Measurements from ENCODE around the gene SLC4A8.

Gene SLC4A8

DNA sequence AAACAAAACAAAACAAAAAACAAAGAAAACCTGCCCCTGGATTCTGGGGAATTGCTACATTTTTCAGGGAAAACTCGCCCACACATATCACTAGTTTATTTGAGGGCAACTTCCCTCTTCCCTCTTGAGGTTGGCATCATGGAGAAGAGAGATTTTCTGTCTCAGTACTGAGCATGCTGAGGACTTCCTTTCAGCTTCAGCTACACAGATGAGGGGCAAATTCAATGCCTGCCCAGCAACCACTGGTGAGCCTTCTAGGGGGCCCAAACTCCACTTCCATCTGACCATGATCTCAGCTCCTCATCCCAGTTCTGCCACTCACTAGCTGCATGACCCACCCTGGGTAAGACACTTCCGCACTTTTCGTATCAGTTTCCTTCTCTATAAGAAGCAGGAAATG, 103.3 kb downstream of the SLC4A8 start:
- no peak for DNase-seq (ENCODE audit: low read depth)

DNA sequence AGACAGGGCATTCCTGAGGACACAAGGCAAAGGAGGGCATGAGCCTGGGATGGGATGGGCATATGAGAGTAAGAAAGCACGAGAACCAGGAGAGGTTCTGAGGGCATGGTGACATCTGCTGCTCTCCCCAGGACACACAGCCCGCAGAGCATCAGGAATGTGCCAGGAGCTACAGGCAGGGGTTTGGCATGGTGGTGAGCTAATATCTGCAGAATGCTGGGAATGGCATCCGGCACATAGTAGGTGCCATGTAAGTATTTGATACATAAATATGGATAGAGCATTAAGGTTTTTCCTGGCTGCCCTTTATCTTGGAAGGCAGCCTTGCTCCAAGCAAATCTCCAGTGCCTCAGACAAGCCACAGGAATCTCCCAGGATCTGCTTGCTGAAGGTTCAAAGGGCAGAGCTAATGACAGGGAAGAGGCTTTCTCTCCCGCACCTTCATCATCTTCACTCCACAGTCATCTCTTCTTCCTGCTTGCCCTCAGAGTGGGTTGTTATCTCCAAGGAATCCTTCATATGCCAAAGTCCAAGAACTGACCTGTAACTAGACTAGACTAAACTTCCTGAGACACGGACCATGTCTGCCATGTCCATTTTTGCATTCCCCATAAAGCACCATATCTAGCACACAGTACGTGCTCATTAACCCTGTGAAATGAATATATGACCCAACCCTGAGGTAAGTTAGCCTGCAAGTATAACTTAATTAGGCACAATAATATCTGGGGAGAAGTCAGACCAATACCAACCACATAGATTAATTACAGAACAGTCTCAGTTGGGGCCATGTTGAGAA, 104.4 kb downstream of the SLC4A8 start:
- DNase-seq (ENCODE audit: low read depth): no peak

DNA sequence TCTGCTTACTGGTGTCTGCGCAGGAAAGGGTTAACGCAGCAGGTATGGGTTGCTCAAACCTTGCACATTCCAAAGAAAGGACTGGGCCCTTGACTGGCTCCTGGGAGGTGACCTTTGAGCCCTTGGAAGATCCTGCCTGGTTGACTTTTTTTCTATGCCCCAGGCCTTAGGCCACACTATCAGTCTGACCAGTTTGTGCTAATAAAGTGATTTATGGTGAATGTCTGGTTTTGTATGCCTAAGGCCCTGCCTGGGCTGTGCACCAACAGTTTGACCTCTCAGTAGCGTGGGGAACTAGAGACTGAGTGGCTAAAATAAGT, 105.0 kb downstream of the SLC4A8 start:
- no peak for DNase-seq (ENCODE audit: low read depth)

DNA sequence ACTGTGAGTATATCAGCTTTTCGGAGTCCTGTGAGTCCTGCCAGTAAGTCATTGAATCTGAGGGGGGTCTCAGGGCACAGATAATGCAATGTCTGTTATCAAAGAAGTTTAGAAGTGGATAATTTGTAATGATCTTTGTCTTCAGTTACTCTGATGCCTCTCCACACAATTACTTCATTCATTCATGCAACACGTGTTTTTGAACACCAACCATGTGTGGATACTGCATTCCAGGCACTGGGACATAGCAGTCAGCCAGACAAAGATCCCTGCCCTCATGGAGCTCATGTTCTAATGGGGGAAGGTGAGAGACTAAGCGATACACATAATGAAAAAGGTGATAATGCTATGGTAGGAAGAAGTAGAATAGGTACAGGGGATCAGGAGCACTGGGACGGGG, 105.6 kb downstream of the SLC4A8 start:
- no peak for DNase-seq (ENCODE audit: low read depth)

DNA sequence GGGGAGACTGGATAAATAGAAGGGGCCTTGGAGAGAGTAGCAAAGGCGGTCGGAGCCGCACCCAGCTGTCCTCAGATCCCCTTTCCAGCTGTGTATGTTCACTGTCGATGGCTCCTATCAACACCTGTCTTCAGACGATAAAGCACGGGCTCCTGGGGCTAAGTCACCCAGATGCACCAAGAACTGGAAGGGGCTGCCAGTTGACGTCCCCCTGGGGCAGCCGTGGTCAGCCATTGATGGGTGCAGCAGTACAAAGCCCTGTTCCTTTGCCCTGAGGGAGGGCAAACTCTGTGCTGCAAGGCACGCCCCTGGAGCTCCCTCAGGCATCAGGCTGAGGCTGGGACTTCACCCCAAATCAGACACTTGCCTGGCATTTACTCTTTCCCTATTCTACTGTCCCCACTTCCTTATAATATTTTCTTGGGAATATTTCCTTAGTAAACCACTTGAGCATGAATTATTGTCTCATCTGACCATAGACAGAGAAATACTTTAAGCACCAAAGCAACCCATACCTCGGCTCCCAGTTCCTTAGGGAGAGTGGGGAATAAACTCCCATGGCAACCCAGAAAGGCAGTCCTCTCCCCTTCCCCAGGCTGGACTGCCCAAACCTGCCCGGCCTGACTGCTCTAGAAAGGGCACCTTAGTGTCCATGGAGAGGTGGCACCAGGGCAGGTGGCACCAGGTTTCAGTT, 106.8 kb downstream of the SLC4A8 start:
- no peak for DNase-seq (ENCODE audit: low read depth)

DNA sequence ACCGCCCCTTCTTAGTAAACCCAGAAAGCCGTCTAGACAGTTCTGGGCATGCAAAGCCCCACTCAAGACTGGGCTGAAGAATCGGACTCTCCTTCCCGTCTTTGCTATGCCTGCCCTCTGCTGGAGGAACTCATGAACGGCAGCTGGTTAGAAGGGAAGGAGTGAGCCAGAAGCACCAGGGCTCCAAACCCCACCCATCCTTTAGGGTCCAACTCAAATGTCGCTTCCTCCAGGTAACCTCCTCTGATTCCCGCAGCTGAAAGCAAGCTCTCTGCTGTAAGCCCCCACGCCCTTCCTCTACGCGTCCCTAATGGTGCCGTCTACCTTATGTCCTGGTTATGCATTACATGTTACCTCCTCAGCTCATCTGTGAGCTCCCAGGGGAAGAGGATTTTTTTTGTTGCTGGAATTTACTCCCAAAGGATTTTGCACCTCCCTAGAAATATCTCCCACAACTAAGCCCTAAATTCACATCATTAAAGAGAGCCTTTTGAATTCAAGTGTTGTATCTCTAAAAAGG, 107.4 kb downstream of the SLC4A8 start:
- peak; percentile 65 for DNase-seq (ENCODE audit: low read depth)

DNA sequence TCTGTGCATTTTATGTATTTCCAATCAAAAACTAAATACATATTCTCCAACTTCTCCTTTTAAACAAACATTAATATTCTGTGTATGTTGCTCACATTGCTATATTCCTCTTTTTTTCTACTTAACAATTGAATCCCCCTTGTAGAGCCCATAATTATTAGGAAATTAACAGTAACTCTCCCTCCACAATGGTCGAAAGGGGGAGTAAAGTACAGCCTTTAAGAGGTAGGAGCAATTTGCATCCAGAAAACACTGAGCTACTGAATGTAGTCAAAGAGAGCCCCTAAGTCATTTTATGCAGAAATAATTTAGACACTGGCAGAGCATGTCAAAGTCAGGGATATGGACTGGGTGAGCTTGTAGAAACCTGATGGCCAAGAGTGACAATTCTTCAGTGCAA, 109.2 kb downstream of the SLC4A8 start:
- peak; percentile 11 for DNase-seq (ENCODE audit: low read depth)

DNA sequence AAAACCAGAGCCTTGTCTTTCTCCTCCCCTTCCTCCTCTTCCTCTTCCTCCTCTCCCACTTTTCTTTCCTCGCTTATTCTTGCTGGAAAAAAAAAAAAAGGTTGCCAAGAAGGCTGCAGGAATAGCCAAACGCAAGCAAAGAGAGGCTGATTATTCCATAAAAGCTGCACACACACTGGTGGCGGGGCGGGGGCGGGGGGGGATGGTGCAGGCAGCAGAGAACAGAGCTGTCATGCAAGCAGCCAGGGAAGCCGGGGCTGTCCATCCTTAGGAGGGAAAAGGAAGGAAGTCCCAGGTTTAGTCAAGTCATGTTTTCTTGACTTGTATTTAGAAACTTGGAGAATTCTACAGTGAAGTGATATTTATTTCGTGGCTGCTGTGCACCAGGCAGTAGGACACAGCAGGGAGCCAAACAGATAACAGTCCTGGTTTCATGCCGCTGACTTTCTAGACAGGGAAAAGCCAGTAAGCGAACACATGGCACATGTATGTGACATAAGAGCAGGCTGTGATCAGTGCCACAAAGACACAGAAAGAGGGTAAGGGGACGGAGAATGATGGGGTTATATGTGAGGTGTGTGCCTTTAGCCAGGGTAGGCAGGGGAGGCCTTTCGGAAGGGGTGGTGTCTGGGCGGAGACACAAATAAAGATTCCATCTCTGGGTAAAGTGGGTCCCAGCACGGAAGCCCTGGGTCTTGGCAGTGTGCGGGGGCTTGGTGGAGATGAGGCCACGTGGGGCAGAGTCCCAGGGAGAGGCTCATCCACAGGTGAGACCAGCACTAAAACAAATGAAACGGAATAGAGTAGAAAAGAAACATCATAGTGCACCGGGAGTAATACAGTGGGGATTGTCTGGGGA, 109.8 kb downstream of the SLC4A8 start:
- DNase-seq (ENCODE audit: low read depth): no peak

DNA sequence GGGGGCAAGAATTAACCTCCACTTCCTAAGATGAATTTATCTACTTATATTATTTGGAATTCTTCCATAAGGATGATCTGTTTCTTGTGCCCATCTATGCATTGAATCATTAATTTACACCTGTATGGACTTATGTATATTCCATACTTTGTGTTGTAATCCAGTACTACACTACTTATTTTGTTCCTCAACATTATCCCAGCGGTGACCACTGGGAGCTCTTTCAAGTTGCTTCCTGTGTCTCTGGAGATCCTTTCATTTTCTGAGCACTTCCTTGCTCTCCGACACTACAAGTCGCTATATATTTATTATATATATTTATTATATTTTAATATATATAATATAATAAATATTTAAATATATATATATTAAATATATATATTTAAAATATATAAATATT, 111.5 kb downstream of the SLC4A8 start:
- DNase-seq (ENCODE audit: low read depth): no peak

DNA sequence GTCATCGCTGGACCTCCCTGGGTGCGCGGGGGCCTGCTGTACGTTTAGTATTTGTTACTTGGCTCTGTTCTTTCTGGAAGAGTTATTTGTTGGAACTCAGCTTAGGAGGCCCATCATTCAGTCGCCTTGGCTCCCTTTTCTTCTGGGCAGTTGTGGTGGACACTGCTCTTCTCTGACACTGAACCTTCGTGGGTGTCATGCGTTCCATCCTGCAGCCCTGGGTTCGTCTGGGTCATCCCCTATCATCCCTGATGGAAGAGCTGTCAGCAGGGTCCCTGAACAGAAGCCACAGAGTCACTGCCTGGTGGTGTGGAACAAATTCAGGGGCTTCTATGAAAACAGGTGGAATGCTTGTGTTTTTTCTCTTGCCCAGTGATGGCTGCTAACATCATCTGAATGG, 113.5 kb downstream of the SLC4A8 start:
- DNase-seq (ENCODE audit: low read depth): no peak

DNA sequence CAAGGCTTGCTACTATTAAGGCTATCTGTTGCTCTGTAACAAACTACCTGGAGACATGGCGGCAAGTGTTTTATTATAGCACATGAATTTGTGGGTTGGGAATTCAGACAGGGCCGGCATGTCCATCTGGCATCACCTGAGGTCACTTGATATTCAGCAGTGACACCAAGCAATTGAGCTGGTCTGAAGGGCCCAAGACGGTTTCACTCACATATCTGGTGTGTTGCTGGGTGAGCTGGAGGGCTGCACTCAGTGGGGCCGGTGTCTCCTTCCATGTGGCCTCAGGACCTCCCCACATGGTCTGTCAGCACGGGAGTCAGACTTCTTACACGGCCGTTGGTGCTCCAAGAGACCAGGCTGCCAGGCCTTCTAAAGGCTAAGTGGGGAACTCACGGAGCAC, 114.0 kb downstream of the SLC4A8 start:
- no peak for DNase-seq (ENCODE audit: low read depth)

DNA sequence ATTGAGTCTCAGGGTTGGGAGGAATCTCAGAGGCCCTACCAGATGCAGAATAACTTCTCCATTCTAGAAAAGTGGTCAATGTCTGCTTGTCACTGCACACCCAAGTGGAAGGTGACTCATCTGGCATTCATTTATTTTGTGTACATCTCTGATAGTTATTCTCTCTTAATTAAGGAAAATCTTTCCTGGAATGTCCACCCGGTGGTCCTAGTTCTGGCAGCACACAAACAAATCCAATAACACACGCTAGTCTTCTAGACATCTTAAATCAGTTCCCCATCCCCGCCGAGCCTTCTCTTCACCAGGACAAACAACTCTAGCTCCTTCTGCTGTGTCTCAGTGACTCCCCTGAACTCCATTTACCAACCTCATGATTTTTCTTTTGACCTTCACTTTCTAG, 116.4 kb downstream of the SLC4A8 start:
- no peak for DNase-seq (ENCODE audit: low read depth)

DNA sequence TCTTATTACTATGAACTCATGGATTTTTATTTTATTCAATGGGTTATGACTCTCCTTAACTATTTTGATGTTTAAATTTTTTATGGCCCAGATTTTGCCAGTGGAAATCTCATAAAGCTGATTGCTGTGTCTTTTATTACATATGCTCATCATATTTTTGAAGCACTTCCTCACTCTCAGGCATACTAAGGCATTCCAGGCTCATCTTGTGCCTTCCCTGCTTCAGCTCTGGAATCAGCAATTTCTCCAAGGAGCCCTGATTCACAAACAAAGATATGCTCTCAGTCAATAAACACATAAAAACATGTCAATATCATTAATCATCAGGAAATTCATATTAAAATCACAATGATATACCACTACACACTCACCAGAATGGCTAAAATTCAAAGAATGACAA, 121.5 kb downstream of the SLC4A8 start:
- DNase-seq (ENCODE audit: low read depth): no peak

DNA sequence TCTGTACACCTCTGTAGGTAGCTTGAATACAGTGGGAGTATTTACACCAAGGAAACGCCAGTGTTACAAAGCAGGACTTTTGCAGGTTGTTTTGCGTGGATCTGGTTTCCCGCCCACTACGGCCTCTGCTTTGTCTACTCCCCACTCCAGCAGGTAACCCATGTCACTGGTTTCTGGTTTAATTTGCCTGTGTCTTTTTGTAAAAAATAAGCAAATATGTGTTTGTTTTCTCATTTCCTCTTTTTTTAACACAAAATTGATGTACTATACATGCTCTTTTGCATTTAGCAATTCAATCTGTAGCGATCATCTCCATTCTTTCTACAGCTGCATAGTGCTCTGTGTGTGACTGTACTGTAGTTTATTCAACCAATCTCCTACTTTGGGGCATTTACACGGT, 123.0 kb downstream of the SLC4A8 start:
- no peak for DNase-seq (ENCODE audit: low read depth)

DNA sequence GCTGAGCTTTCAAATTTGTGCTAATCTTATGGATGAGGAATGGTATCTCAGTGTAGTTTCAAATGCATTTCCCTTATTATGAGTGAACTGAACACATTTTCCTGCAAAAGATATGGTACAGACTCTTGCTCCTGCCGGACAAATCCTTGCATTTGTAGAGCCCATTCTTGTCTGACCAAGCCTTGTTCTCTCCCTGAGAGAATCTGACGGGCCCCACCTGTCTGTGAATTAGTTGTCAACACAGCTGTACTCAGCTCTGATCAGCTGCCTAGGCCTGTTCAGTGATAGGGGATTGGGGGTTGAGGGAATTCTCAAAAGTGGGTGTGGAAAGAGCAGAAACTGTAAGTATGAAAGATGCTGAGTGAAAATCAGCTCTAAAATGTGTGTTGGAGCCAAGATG, 123.6 kb downstream of the SLC4A8 start:
- no peak for DNase-seq (ENCODE audit: low read depth)

DNA sequence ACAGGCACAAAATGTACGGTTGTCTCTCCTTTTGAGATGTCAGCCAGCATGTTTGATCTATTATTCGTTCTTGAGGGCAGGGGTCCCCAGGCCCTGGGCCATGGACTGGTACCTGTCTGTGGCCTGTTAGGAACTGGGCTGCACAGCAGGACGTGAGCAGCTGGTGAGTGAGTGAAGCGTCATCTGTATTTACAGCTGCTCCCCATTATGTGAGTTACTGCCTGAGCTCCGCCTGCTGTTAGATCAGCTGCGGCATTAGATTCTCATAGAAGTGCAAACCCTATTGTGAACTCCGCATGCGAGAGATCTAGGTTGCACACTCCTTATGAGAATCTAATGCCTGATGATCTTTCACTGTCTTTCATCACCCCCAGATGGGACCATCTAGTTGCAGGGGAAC, 125.0 kb downstream of the SLC4A8 start:
- peak; percentile 43 for DNase-seq (ENCODE audit: low read depth)
